ENCODE measurements around the gene FDPS.

The FDPS gene

DNA sequence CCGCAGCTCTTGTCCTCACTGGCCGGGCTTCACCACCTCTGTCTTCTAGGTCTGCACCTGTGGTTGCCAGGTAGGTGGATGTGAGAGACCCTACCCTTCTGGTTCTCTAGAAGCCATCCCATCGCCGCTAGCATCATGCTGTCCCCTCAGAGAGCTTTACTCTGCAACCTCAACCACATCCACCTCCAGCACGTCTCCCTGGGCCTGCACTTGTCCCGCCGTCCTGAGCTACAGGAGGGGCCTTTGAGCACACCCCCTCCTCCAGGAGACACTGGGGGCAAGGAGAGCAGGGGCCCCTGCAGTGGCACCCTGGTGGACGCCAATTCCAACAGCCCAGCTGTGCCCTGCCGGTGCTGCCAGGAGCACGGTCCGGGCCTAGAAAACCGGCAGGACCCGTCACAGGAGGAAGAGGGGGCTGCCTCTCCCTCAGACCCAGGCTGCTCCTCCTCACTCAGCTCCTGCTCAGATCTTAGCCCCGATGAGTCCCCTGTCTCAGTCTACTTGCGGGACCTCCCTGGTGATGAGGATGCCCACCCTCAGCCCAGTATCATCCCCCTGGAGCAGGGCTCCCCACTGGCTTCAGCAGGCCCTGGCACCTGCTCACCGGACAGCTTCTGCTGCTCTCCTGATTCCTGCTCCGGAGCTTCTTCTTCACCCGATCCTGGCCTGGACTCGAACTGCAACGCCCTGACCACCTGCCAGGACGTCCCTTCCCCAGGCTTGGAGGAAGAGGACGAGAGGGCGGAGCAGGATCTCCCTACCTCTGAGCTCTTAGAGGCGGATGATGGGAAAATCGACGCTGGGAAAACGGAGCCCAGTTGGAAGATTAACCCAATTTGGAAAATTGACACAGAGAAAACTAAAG is 13.2 kb downstream of the FDPS start:
- Histone ChIP-seq H3K4me1 (ENCODE audit: control insufficient read depth, low read length) (peaks cover 48% of the 10 kb centered on the region), H3K4me2 (ENCODE audit: low read length) (peak overlapping the region; percentile 100), H3K9me3 (ENCODE audit: control insufficient read depth, insufficient read depth, low read length) (no peaks in the 10 kb centered on the region), H3K4me3 (ENCODE audit: low read length) (peak overlapping the region; percentile 99), H3K9me2 (replicated peaks; ENCODE audit: control insufficient read depth, low read length) (no peaks in the 10 kb centered on the region), H3K27ac (ENCODE audit: low read depth, low read length) (no peak overlapping the region), H3K36me3 (ENCODE audit: control insufficient read depth, low read length) (peaks cover 46% of the 10 kb centered on the region), H3K79me2 (ENCODE audit: control insufficient read depth, low read length) (peaks cover 10% of the 10 kb centered on the region), H3K27me3 (ENCODE audit: control insufficient read depth, low read length) (no peaks in the 10 kb centered on the region), H4K20me1 (ENCODE audit: control insufficient read depth, insufficient read depth, low read depth, low read length) (0 out of 2 replicates have a peak, but pooled peaks cover 4% of the 10 kb centered on the region), H3F3A (ENCODE audit: control insufficient read depth, insufficient read depth) (peaks cover 32% of the 10 kb centered on the region)
- TF ChIP-seq, protein P1, sequence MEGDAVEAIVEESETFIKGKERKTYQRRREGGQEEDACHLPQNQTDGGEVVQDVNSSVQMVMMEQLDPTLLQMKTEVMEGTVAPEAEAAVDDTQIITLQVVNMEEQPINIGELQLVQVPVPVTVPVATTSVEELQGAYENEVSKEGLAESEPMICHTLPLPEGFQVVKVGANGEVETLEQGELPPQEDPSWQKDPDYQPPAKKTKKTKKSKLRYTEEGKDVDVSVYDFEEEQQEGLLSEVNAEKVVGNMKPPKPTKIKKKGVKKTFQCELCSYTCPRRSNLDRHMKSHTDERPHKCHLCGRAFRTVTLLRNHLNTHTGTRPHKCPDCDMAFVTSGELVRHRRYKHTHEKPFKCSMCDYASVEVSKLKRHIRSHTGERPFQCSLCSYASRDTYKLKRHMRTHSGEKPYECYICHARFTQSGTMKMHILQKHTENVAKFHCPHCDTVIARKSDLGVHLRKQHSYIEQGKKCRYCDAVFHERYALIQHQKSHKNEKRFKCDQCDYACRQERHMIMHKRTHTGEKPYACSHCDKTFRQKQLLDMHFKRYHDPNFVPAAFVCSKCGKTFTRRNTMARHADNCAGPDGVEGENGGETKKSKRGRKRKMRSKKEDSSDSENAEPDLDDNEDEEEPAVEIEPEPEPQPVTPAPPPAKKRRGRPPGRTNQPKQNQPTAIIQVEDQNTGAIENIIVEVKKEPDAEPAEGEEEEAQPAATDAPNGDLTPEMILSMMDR (IDR thresholded peaks at IDR 0.05; ENCODE audit: low read depth, low read length, poor library complexity, severe bottlenecking), result no peak
- no peak for TF ChIP-seq EZH2phosphoT487 (IDR thresholded peaks at IDR 0.05; ENCODE audit: borderline replicate concordance, low read length)

DNA sequence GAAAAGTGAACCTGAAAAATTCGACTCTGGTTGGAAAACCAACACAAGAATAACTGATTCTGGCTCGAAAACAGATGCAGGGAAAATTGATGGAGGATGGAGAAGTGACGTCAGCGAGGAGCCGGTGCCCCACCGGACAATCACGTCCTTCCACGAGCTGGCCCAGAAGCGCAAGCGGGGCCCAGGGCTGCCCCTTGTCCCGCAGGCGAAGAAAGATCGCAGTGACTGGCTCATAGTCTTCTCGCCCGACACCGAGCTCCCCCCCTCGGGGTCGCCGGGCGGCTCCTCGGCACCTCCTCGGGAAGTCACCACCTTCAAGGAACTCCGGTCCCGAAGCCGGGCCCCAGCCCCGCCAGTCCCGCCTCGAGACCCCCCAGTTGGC is 13.9 kb downstream of the FDPS start:
- TF ChIP-seq, protein P1 (IDR thresholded peaks at IDR 0.05; ENCODE audit: low read depth, low read length, poor library complexity, severe bottlenecking), result no peak
- no peak for TF ChIP-seq EZH2phosphoT487 (IDR thresholded peaks at IDR 0.05; ENCODE audit: borderline replicate concordance, low read length)
- peaks cover 48% of the 10 kb centered on the region for H3K4me1 ChIP-seq (ENCODE audit: control insufficient read depth, low read length)
- H3K9me2 ChIP-seq (replicated peaks; ENCODE audit: control insufficient read depth, low read length), result no peaks in the 10 kb centered on the region
- no peak overlapping the region for H3K27ac ChIP-seq (ENCODE audit: low read depth, low read length)
- H3K4me2 ChIP-seq (ENCODE audit: low read length), result peak overlapping the region; percentile 100
- H3K4me3 ChIP-seq (ENCODE audit: low read length), result peak overlapping the region; percentile 99
- H3K79me2 ChIP-seq (ENCODE audit: control insufficient read depth, low read length), result peaks cover 10% of the 10 kb centered on the region
- peaks cover 43% of the 10 kb centered on the region for H3K36me3 ChIP-seq (ENCODE audit: control insufficient read depth, low read length)
- H3K9me3 ChIP-seq (ENCODE audit: control insufficient read depth, insufficient read depth, low read length), result no peaks in the 10 kb centered on the region
- H4K20me1 ChIP-seq (ENCODE audit: control insufficient read depth, insufficient read depth, low read depth, low read length), result 0 out of 2 replicates have a peak, but pooled peaks cover 4% of the 10 kb centered on the region
- no peaks in the 10 kb centered on the region for H3K27me3 ChIP-seq (ENCODE audit: control insufficient read depth, low read length)
- peaks cover 30% of the 10 kb centered on the region for H3F3A ChIP-seq (ENCODE audit: control insufficient read depth, insufficient read depth)

DNA sequence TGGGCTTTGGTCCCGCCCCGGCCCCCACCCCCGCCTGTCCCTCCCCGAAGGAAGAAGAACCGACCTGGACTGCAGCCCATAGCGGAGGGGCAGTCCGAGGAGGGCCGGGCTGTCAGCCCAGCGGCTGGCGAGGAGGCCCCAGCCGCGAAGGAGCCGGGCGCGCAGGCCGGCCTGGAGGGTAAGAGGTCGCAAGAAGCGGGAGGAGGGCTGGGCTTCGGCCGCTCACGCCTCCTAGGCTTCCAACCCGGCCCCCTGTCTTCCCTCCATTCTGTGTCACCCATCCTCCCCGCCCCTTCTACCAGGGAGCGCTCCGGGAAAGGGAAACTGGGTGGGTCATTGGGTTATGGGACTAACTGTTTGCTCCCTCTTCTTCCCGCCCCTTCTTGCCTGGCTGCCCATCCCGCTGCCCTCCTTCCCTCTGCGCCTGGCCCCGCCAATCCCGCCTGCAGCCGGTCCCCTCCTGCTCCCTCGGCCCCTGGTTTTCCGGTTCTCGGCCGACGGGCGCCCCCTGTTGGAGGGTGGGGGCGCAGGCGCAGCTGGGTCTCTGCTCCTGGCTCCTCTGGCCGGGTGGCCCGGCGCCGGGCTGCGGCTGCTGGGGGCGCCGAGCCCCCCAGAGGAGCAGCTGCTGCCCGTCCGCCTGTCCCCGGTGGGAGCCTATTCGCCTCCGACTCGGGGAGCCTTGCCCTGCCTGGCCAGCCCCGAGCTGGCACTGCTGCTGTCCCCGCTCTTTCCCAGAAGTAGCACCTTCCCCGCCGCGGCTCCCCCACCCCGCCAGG is 14.5 kb downstream of the FDPS start:
- no peaks in the 10 kb centered on the region for H3K9me2 ChIP-seq (replicated peaks; ENCODE audit: control insufficient read depth, low read length)
- H4K20me1 ChIP-seq (ENCODE audit: control insufficient read depth, insufficient read depth, low read depth, low read length), result 0 out of 2 replicates have a peak, but pooled peaks cover 4% of the 10 kb centered on the region
- peaks cover 24% of the 10 kb centered on the region for H3F3A ChIP-seq (ENCODE audit: control insufficient read depth, insufficient read depth)
- peaks cover 10% of the 10 kb centered on the region for H3K79me2 ChIP-seq (ENCODE audit: control insufficient read depth, low read length)
- peaks cover 43% of the 10 kb centered on the region for H3K36me3 ChIP-seq (ENCODE audit: control insufficient read depth, low read length)
- TF ChIP-seq, protein P1 (IDR thresholded peaks at IDR 0.05; ENCODE audit: low read depth, low read length, poor library complexity, severe bottlenecking), result peak; percentile 88
- no peak for TF ChIP-seq EZH2phosphoT487 (IDR thresholded peaks at IDR 0.05; ENCODE audit: borderline replicate concordance, low read length)
- H3K4me2 ChIP-seq (ENCODE audit: low read length), result peak overlapping the region; percentile 100
- no peaks in the 10 kb centered on the region for H3K9me3 ChIP-seq (ENCODE audit: control insufficient read depth, insufficient read depth, low read length)
- no peaks in the 10 kb centered on the region for H3K27me3 ChIP-seq (ENCODE audit: control insufficient read depth, low read length)
- H3K4me1 ChIP-seq (ENCODE audit: control insufficient read depth, low read length), result peaks cover 45% of the 10 kb centered on the region
- peak overlapping the region; percentile 89 for H3K27ac ChIP-seq (ENCODE audit: low read depth, low read length)
- H3K4me3 ChIP-seq (ENCODE audit: low read length), result peak overlapping the region; percentile 99
